ENCODE results near the gene DDX43. TPM values are rescaled to one million over a fixed set of nuclear protein-coding genes. Genes with fewer than 3 reads are reported as not detected.

Gene DDX43
- total RNA-seq, 1 donor from 2014 or later, result not detected

DNA sequence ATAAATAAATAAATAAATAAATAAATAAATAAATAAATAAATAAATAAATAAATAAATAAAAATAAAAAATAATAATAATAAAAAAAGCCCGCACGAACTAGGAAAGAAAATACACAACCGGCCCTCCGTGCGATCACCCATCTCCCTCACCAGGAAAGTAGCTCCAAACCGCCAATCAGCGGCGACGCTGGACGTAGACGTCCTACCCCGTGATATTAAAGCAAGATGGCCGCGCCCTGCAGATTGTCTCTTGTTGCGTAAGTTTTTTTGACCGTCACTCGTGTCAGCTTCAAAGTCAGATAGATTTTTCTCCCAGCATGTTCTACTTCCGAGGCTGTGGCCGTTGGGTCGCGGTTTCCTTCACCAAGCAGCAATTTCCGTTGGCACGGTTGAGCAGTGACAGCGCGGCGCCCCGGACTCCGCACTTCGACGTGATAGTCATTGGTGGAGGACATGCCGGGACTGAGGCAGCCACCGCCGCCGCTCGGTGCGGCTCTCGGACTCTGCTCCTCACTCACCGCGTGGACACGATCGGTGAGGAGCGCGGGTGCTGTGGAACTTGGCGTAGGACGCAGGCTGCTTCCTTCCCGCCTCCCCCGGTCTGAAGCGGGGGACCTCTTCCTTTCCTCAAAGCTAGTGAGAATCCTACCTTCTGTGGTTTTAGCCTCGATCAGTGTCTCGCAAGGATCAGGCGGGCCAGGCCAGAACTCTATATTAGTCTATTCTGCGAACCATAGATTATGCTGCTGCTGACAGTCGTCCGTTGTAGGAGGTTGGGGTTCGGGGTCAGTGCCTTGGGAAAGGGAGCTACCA lies 67.1 kb downstream of the DDX43 start, which contains the start of gene MTO1:
MTO1 (plus strand) TSS at position 201 of the 814 bp plus-strand sequence; CDS start at position 319, 118 bp downstream.
- H3K36me3 ChIP-seq, result peaks cover under 1 to 10% of the 10 kb centered on the region in 2 donors
- H3K27ac ChIP-seq, result peak within 1 kb of the TSS; percentile 90 to 95
- peak within 1 kb of the TSS; percentile 82 to 96 for H3K4me3 ChIP-seq
- no peaks in the 10 kb centered on the region for H3K9me3 ChIP-seq
- TF ChIP-seq, protein P1, sequence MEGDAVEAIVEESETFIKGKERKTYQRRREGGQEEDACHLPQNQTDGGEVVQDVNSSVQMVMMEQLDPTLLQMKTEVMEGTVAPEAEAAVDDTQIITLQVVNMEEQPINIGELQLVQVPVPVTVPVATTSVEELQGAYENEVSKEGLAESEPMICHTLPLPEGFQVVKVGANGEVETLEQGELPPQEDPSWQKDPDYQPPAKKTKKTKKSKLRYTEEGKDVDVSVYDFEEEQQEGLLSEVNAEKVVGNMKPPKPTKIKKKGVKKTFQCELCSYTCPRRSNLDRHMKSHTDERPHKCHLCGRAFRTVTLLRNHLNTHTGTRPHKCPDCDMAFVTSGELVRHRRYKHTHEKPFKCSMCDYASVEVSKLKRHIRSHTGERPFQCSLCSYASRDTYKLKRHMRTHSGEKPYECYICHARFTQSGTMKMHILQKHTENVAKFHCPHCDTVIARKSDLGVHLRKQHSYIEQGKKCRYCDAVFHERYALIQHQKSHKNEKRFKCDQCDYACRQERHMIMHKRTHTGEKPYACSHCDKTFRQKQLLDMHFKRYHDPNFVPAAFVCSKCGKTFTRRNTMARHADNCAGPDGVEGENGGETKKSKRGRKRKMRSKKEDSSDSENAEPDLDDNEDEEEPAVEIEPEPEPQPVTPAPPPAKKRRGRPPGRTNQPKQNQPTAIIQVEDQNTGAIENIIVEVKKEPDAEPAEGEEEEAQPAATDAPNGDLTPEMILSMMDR (IDR thresholded peaks at IDR 0.05), result no peak
- peaks cover 0 to 13% of the 10 kb centered on the region in 2 donors for H3K4me1 ChIP-seq
- peak; percentile 69 to 95 for DNase-seq (ENCODE audit: low spot score in 2 of 2)
- intact Hi-C loops (cut with DNase I), result loop anchor here (5.0 kb wide), 2 partner anchors 61 to 151 kb away; partner anchors contain the start of gene EEF1A1
- no peaks in the 10 kb centered on the region for H3K27me3 ChIP-seq

Other genes starting within 250 kb of the DDX43 start
- not detected for gene KHDC1L, start 169.3 kb upstream of the DDX43 start, total RNA-seq
- 1.9 TPM for gene KHDC1, start 131.6 kb upstream of the DDX43 start, total RNA-seq
- gene DPPA5, start 40.6 kb upstream of the DDX43 start, total RNA-seq, result not detected
- gene KHDC3L, start 32.2 kb upstream of the DDX43 start, total RNA-seq, result not detected
- not detected for gene OOEP, start 24.9 kb upstream of the DDX43 start, total RNA-seq
- gene CGAS, start 57.5 kb downstream of the DDX43 start, total RNA-seq, result 15.9 TPM
- 12.5 TPM for gene MTO1, start 66.9 kb downstream of the DDX43 start, total RNA-seq
- gene EEF1A1, start 126.2 kb downstream of the DDX43 start, total RNA-seq, result 4,361 TPM

Data from ascending aorta (tissue), 2 donors.